EL (cell line): ENCODE results near the gene ZSCAN31.
"Not testable (repeated sequence)": the region's sequence is repeated elsewhere in the genome, so short reads cannot be mapped to it uniquely, and the experiment has no call there.

Experiments used
- DNase-seq: peaks from one replicate; pipeline ENCODE4 v3.0.0-alpha.2; 2016

Gene ZSCAN31

GRCh38 chr6:28312939-28313338 is 23.0 kb downstream of the ZSCAN31 start:
- no peak for DNase-seq

GRCh38 chr6:28311139-28311823 is 24.7 kb downstream of the ZSCAN31 start:
- no peak for DNase-seq

GRCh38 chr6:28306363-28306762 is 29.6 kb downstream of the ZSCAN31 start:
- not testable (repeated sequence) for DNase-seq

DNA sequence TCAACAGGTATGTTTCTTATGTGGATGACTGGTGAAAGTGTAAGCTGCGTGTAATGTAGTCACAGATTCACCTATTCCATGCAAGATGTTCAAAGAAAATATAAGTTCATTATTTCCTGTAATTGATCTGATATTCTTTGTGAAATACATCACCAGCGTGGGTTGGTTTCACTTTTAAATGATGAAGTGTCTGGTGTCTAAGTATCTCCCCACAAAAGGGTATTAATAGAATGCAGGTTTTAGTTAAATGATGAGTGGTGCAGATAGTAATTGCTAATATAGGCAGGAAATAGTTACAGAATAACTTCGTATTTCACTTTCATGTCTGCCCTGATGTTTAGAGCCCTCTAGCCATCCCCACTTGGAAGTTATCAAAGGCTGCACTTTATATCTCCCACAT is 32.4 kb downstream of the ZSCAN31 start:
- no peak for DNase-seq

DNA sequence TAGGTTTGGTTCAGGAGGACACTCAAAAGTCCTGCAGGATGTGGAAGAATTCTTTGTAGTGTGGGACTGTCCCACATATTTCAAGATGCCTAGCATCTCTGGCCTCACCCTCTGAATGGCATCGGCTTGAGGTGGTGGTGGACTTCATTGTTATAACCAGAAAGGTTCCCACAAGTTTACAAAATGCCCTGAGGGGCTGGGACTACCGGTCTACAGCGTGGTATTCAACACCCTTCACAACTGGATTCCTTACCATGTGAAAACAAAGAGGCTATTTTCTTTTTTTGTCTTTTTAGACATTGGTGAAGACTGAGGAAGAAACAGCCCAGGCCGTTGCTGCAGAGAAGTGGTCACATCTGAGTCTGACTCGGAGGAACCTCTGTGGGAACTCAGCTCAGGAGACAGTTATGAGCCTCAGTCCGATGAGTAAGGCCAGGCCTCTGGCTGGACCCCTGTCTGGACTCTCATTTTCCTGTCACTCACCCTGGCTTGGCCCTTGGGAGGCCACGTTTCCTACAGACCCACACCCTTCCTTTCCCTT is 39.4 kb downstream of the ZSCAN31 start:
- no peak for DNase-seq

GRCh38 chr6:28295326-28295725 is 40.6 kb downstream of the ZSCAN31 start:
- no peak for DNase-seq

- no peak for DNase-seq
These were observed 44.4 kb downstream of the ZSCAN31 start for GRCh38 chr6:28291573-28291972.

DNA sequence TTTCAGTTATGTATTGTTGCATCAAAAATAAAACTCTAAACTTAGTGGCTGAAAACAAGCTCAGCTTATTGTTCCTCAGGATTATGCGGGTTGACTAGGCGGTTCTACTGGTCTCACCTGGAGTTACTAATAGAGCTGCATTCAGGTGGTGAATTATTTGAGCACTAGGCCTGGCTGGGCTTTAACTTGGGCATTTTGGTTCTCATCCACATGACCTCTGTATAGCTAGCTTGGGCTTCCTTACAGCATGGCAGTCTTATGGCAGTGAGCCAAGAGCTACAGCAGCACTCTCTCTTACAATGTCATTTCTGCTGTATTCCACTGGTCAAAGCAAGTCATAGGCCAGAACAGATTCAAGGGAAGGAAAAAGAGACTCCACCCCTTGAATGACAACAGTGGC is 53.0 kb downstream of the ZSCAN31 start:
- DNase-seq = peak; percentile 12

GRCh38 chr6:28281288-28282064 is 54.5 kb downstream of the ZSCAN31 start, which contains the start of gene PGBD1:
TSS of gene PGBD1 (plus strand) at chr6:28281572. CDS start at chr6:28283814, 2,242 bp downstream.
- peak; percentile 75 for DNase-seq

DNA sequence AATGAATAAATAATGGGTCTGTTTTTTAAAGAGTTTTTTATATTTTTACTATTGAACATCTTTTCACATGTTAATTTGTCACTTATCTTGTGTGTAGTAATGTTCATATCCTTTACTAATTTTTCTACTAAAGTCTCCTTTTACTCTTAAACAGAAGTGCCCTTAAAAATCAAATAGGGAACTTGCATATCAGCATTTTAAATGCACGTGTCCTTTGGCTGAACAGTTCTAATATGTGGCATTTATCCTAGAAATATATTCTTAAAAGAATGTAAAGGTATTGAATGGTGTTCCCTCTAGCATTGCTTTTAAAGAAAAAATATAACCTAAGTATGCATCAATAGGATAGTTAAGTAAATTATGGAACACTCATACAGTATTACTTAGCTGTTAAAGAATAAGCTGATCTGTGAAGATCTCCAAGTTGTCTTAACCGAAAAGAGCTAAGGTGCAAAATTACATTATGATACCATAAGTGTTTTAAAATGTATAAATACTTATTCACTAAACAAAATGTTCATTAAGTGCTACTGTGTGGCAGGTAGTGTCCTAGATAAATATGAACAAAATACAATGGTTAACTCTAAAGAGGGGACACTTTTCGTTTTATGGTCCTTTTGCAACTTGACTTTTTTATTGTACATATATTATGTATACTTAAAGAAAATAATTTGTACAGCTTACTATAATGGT is 55.2 kb downstream of the ZSCAN31 start:
- no peak for DNase-seq

- no peak for DNase-seq
These were observed 58.2 kb downstream of the ZSCAN31 start for GRCh38 chr6:28277746-28278145.

- no peak for DNase-seq
These were observed 61.1 kb downstream of the ZSCAN31 start for GRCh38 chr6:28274888-28275287.
